Keratinocyte (primary cell): ENCODE results near the gene KCNK16. TPM values are rescaled to one million over a fixed set of nuclear protein-coding genes. Genes with fewer than 3 reads are reported as not detected.

Experiments
- DNase-seq: peaks from one replicate; pipeline ENCODE4 v3.0.0-alpha.2; 2011; ENCODE audit warnings: low read depth, missing footprints, low spot score
- FAIRE-seq: peaks from 2 replicates; lab custom pipeline; 2011; peaks lifted over from hg19 to GRCh38; lab: Jason Lieb, UNC
- H2AFZ ChIP-seq: 2 replicates; pipeline ENCODE4 v1.6.0; 2012; ENCODE audit warnings: low read length, control low read depth, inconsistent platforms; ENCODE audit not compliant: control insufficient read depth
- H3K27ac ChIP-seq: 2 replicates; pipeline ENCODE4 v1.5.1; 2011; ENCODE audit warnings: low read length; ENCODE audit not compliant: control insufficient read depth, insufficient read depth
- H3K27me3 ChIP-seq: 3 replicates; pipeline ENCODE4 v1.6.0; 2011; ENCODE audit warnings: low read length; ENCODE audit not compliant: control insufficient read depth, insufficient read depth; ENCODE audit errors: extremely low read depth
- H3K36me3 ChIP-seq, 2 experiments: 2 replicates in 1 of 2; 3 replicates in 1 of 2; pipeline ENCODE4 v1.5.1; 2011; ENCODE audit warnings: low read length in 2 of 2, mild to moderate bottlenecking in 1 of 2; ENCODE audit not compliant: control insufficient read depth in 2 of 2, insufficient read depth in 2 of 2; ENCODE audit errors: extremely low read depth in 1 of 2
- H3K4me1 ChIP-seq: 3 replicates; pipeline ENCODE4 v1.5.1; 2011; ENCODE audit warnings: low read length; ENCODE audit not compliant: control insufficient read depth, insufficient read depth; ENCODE audit errors: extremely low read depth
- H3K4me2 ChIP-seq: 3 replicates; pipeline ENCODE4 v1.6.0; 2011; ENCODE audit warnings: low read depth, low read length; ENCODE audit not compliant: control insufficient read depth, insufficient read depth; ENCODE audit errors: extremely low read depth
- H3K4me3 ChIP-seq, 3 experiments: fragments of 200-600 bp in 1 of 3; sonication (generic) in 1 of 3; 2 replicates in 2 of 3; 3 replicates in 1 of 3; pipeline ENCODE4 v1.5.1; 2011 to 2016; ENCODE audit warnings: low read length in 3 of 3, mild to moderate bottlenecking in 3 of 3, control low read depth in 2 of 3, inconsistent platforms in 1 of 3, low read depth in 1 of 3, mixed read lengths in 1 of 3, mixed run types in 1 of 3, moderate library complexity in 1 of 3; ENCODE audit not compliant: control insufficient read depth in 2 of 3, insufficient read depth in 2 of 3; ENCODE audit errors: extremely low read depth in 1 of 3
- H3K79me2 ChIP-seq: 2 replicates; pipeline ENCODE4 v1.6.0; 2012; ENCODE audit warnings: low read length; ENCODE audit not compliant: control insufficient read depth, insufficient read depth
- H3K9ac ChIP-seq: 3 replicates; pipeline ENCODE4 v1.6.0; 2011; ENCODE audit warnings: low read length; ENCODE audit not compliant: control insufficient read depth, insufficient read depth; ENCODE audit errors: extremely low read depth
- H3K9me1 ChIP-seq: 3 replicates; pipeline ENCODE4 v1.6.0; 2011; ENCODE audit warnings: low read length; ENCODE audit not compliant: control insufficient read depth, insufficient read depth; ENCODE audit errors: extremely low read depth
- H3K9me3 ChIP-seq: 2 replicates; pipeline ENCODE4 v1.5.1; 2012; ENCODE audit warnings: low read depth, low read length; ENCODE audit not compliant: control insufficient read depth
- H4K20me1 ChIP-seq: 3 replicates; pipeline ENCODE4 v1.6.0; 2011; ENCODE audit warnings: low read length; ENCODE audit not compliant: control insufficient read depth, insufficient read depth; ENCODE audit errors: extremely low read depth
- CTCF ChIP-seq, 3 experiments: IDR thresholded peaks in 1 of 3; conservative IDR thresholded peaks in 1 of 3; optimal IDR thresholded peaks in 1 of 3; 2 replicates in 2 of 3; 3 replicates in 1 of 3; pipeline versions ENCODE3 to v1.5.1; 2011; ENCODE audit warnings: low read length in 3 of 3, mild to moderate bottlenecking in 3 of 3, moderate library complexity in 2 of 3, control low read depth in 1 of 3, inconsistent platforms in 1 of 3; ENCODE audit not compliant: insufficient read depth in 2 of 3; ENCODE audit errors: extremely low read depth in 1 of 3
- EZH2 ChIP-seq: IDR thresholded peaks from one replicate; pipeline ENCODE4 v1.6.1; 2012; ENCODE audit warnings: inconsistent platforms, mild to moderate bottlenecking, low read length, moderate library complexity
- dilution Hi-C: fragments of 300-500 bp; cut with MboI; formaldehyde crosslinking; loops from one replicate; pipeline ENCODE4 v1.7.0; 2020; ENCODE audit warnings: low sequenced_read_pairs; ENCODE audit not compliant: extremely low pct_ligation_motif_present
- polyA plus RNA-seq, 5 experiments: library from polyadenylated mRNA; depleted of rRNA in 3 of 5; stranded (reverse) in 3 of 5; stranded (forward) in 1 of 5; unstranded in 1 of 5; fragments of >200 nt; gene quantifications; 1 replicate in 1 of 5; 2 replicates in 3 of 5; 3 replicates in 1 of 5; pipeline versions ENCODE4 v1.2.1 to v1.2.3, GENCODE V29; 2011 to 2012; ENCODE audit warnings: missing spikeins in 2 of 5, low read depth in 1 of 5, low replicate concordance in 1 of 5

KCNK16 gene
- polyA plus RNA-seq, 1 donor (not counting 4 experiments of a cell fraction or from before 2014, with no cell fraction given) = not detected

- Histone ChIP-seq H3K9me1 (no peaks in the 10 kb centered on the region), H3K27me3 (peaks cover 11% of the 10 kb centered on the region), H2AFZ (no peak overlapping the region), H3K79me2 (no peaks in the 10 kb centered on the region), H3K4me1 (no peaks in the 10 kb centered on the region), H3K27ac (no peak overlapping the region), H4K20me1 (no peaks in the 10 kb centered on the region), H3K4me2 (no peak overlapping the region), H3K36me3 (no peaks in the 10 kb centered on the region), H3K4me3 (no peak overlapping the region), H3K9me3 (no peaks in the 10 kb centered on the region), H3K9ac (no peak overlapping the region)
- dilution Hi-C loops = no loop called here
- DNase-seq (no peak), FAIRE-seq (no peak)
- TF ChIP-seq EZH2 (no peak), CTCF (optimal IDR thresholded peaks at IDR 0.05 in 1 of 3, IDR thresholded peaks at IDR 0.05 in 1 of 3, conservative IDR thresholded peaks at IDR 0.05 in 1 of 3; ENCODE audit: extremely low read depth in 1 of 3, insufficient read depth in 2 of 3, low read length in 3 of 3) (no peak)
These were observed 28.4 kb downstream of the KCNK16 start for GRCh38 chr6:39294133-39294532.

GRCh38 chr6:39292637-39293036 is 29.9 kb downstream of the KCNK16 start:
- Histone ChIP-seq H3K9me3 (no peaks in the 10 kb centered on the region), H3K4me3 (no peak overlapping the region), H4K20me1 (no peaks in the 10 kb centered on the region), H3K9me1 (no peaks in the 10 kb centered on the region), H3K27ac (no peak overlapping the region), H3K27me3 (peaks cover 11% of the 10 kb centered on the region), H3K9ac (no peak overlapping the region), H3K36me3 (no peaks in the 10 kb centered on the region), H3K4me1 (no peaks in the 10 kb centered on the region), H2AFZ (no peak overlapping the region), H3K4me2 (no peak overlapping the region), H3K79me2 (no peaks in the 10 kb centered on the region)
- no peak for DNase-seq
- dilution Hi-C loops = no loop called here
- FAIRE-seq = no peak
- TF ChIP-seq CTCF (optimal IDR thresholded peaks at IDR 0.05 in 1 of 3, IDR thresholded peaks at IDR 0.05 in 1 of 3, conservative IDR thresholded peaks at IDR 0.05 in 1 of 3; ENCODE audit: extremely low read depth in 1 of 3, insufficient read depth in 2 of 3, low read length in 3 of 3) (no peak), EZH2 (no peak)
